Endodermal cell (in vitro differentiated cells): ENCODE data around the gene TSPAN33. TPM values are rescaled to one million over a fixed set of nuclear protein-coding genes. Genes with fewer than 3 reads are reported as not detected.
A peak's percentile ranks its signal among the peaks of the same experiment; 100 is the strongest.
"Not testable (repeated sequence)": the region's sequence is repeated elsewhere in the genome, so short reads cannot be mapped to it uniquely, and the experiment has no call there.

Experiments used
- DNase-seq: peaks from one replicate; pipeline ENCODE4 v3.0.0-alpha.2; 2017
- H3K27ac ChIP-seq: 2 replicates; pipeline ENCODE4 v1.5.1; 2013; ENCODE audit warnings: mild to moderate bottlenecking, low read depth, low read length, moderate library complexity
- H3K27me3 ChIP-seq: 2 replicates; pipeline ENCODE4 v1.6.1; 2013; ENCODE audit warnings: mild to moderate bottlenecking, low read length, moderate library complexity; ENCODE audit not compliant: insufficient read depth, control insufficient read depth, poor library complexity, severe bottlenecking
- H3K36me3 ChIP-seq: 2 replicates; pipeline ENCODE4 v1.7.0; 2013; ENCODE audit warnings: mild to moderate bottlenecking, low read length, moderate library complexity; ENCODE audit not compliant: control insufficient read depth, insufficient read depth
- H3K4me1 ChIP-seq: one replicate; pipeline ENCODE4 v1.7.0; 2013; ENCODE audit warnings: low read length; ENCODE audit not compliant: control insufficient read depth, insufficient read depth
- H3K4me3 ChIP-seq: 2 replicates; pipeline ENCODE4 v1.5.1; 2013; ENCODE audit warnings: mild to moderate bottlenecking, low read length, moderate library complexity
- H3K9ac ChIP-seq: 2 replicates; pipeline ENCODE4 v1.6.1; 2013; ENCODE audit warnings: mild to moderate bottlenecking, low read length, moderate library complexity; ENCODE audit not compliant: poor library complexity, severe bottlenecking; ENCODE audit errors: extremely low read depth
- H3K9me3 ChIP-seq: 2 replicates; pipeline ENCODE4 v1.6.1; 2013; ENCODE audit warnings: mild to moderate bottlenecking, low read length, moderate library complexity; ENCODE audit not compliant: control insufficient read depth
- H3K27ac Mint-ChIP-seq: 2 replicates; pipeline ENCODE4 v1.8.0; 2020; ENCODE audit warnings: mixed read lengths
- H3K27me3 Mint-ChIP-seq: 2 replicates; pipeline ENCODE4 v1.8.0; 2021; ENCODE audit warnings: mild to moderate bottlenecking, mixed read lengths; ENCODE audit not compliant: insufficient read depth
- H3K36me3 Mint-ChIP-seq: 2 replicates; pipeline ENCODE4 v1.8.0; 2020; ENCODE audit warnings: low read depth, mixed read lengths
- H3K4me1 Mint-ChIP-seq: 2 replicates; pipeline ENCODE4 v1.8.0; 2020; ENCODE audit warnings: mixed read lengths
- H3K4me3 Mint-ChIP-seq: 2 replicates; pipeline ENCODE4 v1.8.0; 2020; ENCODE audit warnings: mild to moderate bottlenecking, moderate library complexity, mixed read lengths
- H3K9me3 Mint-ChIP-seq: 2 replicates; pipeline ENCODE4 v1.8.0; 2020; ENCODE audit warnings: mild to moderate bottlenecking, mixed read lengths
- CTCF ChIP-seq: fragments of 200-600 bp; sonication (generic); conservative IDR thresholded peaks from 2 replicates; pipeline ENCODE4 v1.5.0; 2021; ENCODE audit warnings: antibody characterized with exemption, mild to moderate bottlenecking
- WGBS, 2 experiments: methylation state at CpG; one replicate each; pipeline versions ENCODE4 v1.1.5 to v1.1.7; 2013; ENCODE audit warnings: missing lambda C conversion rate in 2 of 2, mixed read lengths in 1 of 2; ENCODE audit not compliant: insufficient coverage in 1 of 2, insufficient read length in 1 of 2; 5-methylcytosine and 5-hydroxymethylcytosine counted together
- total RNA-seq, 2 donors: library from RNA; stranded (reverse); fragmentation: NEBNext Ultra II Directional in 1 of 2; extraction: Animal tissue kit (Norgen Biotek cat#: 25700) in 1 of 2; gene quantifications; 2 replicates in 1 of 2; 3 replicates in 1 of 2; pipeline ENCODE4 v1.2.1, GENCODE V29; 2021

TSPAN33 gene
- total RNA-seq, 2 donors from 2014 or later: 33.2 to 35.6 TPM

DNA sequence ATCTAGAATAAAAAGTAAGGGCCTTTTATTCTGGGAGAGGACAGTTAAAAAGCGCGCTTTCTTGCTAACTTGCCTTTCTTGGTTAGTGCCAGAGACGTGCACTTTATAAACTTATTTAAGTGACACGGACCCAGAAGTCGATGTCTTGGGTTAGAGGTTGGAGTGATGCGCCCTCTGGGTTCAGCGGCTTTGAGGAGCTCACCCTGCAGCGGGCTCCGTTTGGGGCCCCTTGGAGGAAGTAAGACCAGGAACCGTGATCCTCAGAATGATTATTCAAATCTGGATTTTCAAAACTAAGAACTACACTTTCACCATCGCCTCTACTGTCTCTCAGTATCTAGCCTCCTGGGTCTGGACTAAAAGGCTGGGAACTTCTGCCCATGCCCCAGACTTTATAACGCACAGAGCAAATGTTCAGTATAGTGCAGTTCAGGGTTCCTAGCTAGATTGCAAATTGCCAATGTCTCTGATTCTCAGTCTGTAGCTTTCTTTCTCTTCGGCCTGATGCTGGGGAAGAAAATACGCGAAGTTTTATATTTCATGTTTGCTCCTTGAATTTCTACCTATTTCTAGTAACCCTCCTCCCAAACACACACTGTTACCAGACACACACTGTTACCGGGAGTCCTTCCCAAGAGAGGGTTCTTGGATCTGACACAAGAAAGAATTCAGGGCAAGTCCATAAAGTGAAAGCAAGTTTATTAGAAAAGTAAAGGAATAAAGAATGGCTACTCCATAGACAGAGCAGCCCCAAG is 25.4 kb downstream of the TSPAN33 start:
- DNase-seq: peak; percentile 70
- Mint-ChIP-seq H3K27ac (peak overlapping the region; percentile 87), H3K9me3 (peaks cover 4% of the 10 kb centered on the region), H3K4me3 (peak overlapping the region; percentile 51), H3K4me1 (peaks cover 25% of the 10 kb centered on the region), H3K27me3 (peaks cover 5% of the 10 kb centered on the region), H3K36me3 (peaks cover 14% of the 10 kb centered on the region)
- peak overlapping the region; percentile 49 for H3K4me3 ChIP-seq
- WGBS, 2 experiments: 52 to 65% methylated on average over 14 to 16 of the region's 16 CpGs
- peaks cover 6% of the 10 kb centered on the region for H3K36me3 ChIP-seq
- peaks cover 7% of the 10 kb centered on the region for H3K4me1 ChIP-seq
- peak overlapping the region; percentile 5 for H3K27ac ChIP-seq
- no peaks in the 10 kb centered on the region for H3K9me3 ChIP-seq
- no peak for TF ChIP-seq CTCF
- peak overlapping the region; percentile 41 for H3K9ac ChIP-seq
- H3K27me3 ChIP-seq: peaks cover 4% of the 10 kb centered on the region

GRCh38 chr7:129170441-129171021 is 26.0 kb downstream of the TSPAN33 start:
- WGBS, 2 experiments: 38 to 61% methylated on average over 10 to 11 of the region's 11 CpGs
- Mint-ChIP-seq H3K27ac (peak overlapping the region; percentile 87), H3K27me3 (peaks cover 5% of the 10 kb centered on the region), H3K36me3 (peaks cover 9% of the 10 kb centered on the region), H3K4me1 (peaks cover 25% of the 10 kb centered on the region), H3K4me3 (peak overlapping the region; percentile 51), H3K9me3 (peaks cover 4% of the 10 kb centered on the region)
- H3K9ac ChIP-seq: no peak overlapping the region
- DNase-seq: peak; percentile 80
- no peak for TF ChIP-seq CTCF
- H3K9me3 ChIP-seq: no peaks in the 10 kb centered on the region
- peaks cover 4% of the 10 kb centered on the region for H3K27me3 ChIP-seq
- no peak overlapping the region for H3K27ac ChIP-seq
- peaks cover 7% of the 10 kb centered on the region for H3K4me1 ChIP-seq
- no peak overlapping the region for H3K4me3 ChIP-seq
- no peaks in the 10 kb centered on the region for H3K36me3 ChIP-seq

- not testable (repeated sequence) for H3K36me3 Mint-ChIP-seq, DNase-seq, H3K9me3 ChIP-seq, H3K4me3 ChIP-seq, H3K27me3 ChIP-seq, H3K9ac ChIP-seq, H3K36me3 ChIP-seq, H3K4me1 ChIP-seq, H3K27ac ChIP-seq, H3K4me3 Mint-ChIP-seq, H3K9me3 Mint-ChIP-seq, H3K27ac Mint-ChIP-seq
- Mint-ChIP-seq H3K4me1 (peaks cover 16% of the 10 kb centered on the region), H3K27me3 (peaks cover 10% of the 10 kb centered on the region)
- 91 to 95% methylated on average over 6 to 7 of the region's 7 CpGs for WGBS, 2 experiments
Observed at GRCh38 chr7:129173861-129174260, 29.4 kb downstream of the TSPAN33 start.
